Tibial nerve (tissue), 3 donors: ENCODE measurements around the gene KLHL22.

Source experiments
- POLR2A ChIP-seq, 2 donors: fragments of 450-650 bp; IDR thresholded peaks; one replicate each; pipeline ENCODE4 v1.6.1; 2017; ENCODE audit warnings: antibody characterized with exemption in 2 of 2, mild to moderate bottlenecking in 2 of 2, moderate library complexity in 2 of 2
- TF ChIP-seq, protein P1 (sequence below), 5 experiments: fragments of 200-600 bp in 3 of 5; fragments of 450-650 bp in 2 of 5; sonication (generic) in 3 of 5; IDR thresholded peaks; one replicate each; pipeline ENCODE4 v1.5.1; 2016 to 2019; ENCODE audit warnings: antibody characterized with exemption in 5 of 5, mild to moderate bottlenecking in 3 of 5, moderate library complexity in 2 of 5

DNA sequence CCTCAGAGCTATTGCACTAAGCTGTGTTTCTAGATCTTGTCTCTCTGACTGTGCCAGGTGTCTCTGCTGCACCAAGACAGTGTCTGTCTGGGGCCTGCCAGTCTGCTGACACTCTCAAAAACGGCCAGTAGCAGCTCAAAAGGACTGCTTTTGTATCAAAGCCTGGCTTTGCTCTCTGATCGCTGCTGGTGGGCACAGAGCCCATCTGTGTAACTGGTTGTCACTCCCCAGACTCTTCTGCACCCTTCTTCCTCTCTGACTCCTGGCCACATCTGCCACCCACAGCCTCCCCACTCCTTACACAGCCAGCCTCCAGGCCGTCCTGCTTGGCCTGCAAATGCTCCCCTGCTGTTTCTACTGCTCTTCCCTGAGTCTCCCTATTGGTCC is 38.3 kb upstream of the KLHL22 start:
- TF ChIP-seq, protein P1, sequence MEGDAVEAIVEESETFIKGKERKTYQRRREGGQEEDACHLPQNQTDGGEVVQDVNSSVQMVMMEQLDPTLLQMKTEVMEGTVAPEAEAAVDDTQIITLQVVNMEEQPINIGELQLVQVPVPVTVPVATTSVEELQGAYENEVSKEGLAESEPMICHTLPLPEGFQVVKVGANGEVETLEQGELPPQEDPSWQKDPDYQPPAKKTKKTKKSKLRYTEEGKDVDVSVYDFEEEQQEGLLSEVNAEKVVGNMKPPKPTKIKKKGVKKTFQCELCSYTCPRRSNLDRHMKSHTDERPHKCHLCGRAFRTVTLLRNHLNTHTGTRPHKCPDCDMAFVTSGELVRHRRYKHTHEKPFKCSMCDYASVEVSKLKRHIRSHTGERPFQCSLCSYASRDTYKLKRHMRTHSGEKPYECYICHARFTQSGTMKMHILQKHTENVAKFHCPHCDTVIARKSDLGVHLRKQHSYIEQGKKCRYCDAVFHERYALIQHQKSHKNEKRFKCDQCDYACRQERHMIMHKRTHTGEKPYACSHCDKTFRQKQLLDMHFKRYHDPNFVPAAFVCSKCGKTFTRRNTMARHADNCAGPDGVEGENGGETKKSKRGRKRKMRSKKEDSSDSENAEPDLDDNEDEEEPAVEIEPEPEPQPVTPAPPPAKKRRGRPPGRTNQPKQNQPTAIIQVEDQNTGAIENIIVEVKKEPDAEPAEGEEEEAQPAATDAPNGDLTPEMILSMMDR (IDR thresholded peaks at IDR 0.05): no peak
- TF ChIP-seq POLR2A (IDR thresholded peaks at IDR 0.05): no peak
